ENCODE measurements around the gene RPH3AL.
"Not testable (repeated sequence)": the region's sequence is repeated elsewhere in the genome, so short reads cannot be mapped to it uniquely, and the experiment has no call there.

The RPH3AL gene

GRCh38 chr17:282000-282911 is 70.4 kb downstream of the RPH3AL start:
- DNase-seq (ENCODE audit: low spot score), result no peak

DNA sequence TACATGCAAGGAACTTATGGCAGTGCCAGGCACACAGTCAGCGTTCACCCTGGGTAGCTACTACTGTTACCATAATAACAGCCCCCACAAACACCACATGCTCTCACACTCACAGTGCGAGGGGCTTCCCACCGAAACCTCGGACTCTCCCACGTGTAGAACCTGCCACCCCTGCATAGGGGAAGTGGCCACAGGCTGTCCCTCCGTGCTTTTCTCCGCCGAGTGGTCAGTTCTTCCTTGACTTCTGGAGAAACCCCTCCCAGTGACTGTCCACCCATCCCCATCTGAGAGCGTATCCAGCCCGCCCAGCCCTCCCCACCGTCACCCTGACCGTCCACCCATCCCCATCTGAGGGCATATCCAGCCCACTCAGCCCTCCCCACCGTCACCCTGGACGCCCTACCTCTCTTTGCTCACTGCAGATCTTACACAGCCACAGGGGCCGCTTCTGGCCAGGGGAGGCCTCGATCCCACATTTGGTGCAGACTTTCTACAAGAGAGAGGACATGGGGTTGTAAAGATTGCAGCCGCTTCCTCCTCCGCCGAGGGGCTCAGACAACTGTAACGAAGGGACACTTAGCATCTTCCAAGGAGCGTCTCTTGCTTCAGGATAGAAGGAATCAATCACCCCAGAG is 71.1 kb downstream of the RPH3AL start:
- no peak for DNase-seq (ENCODE audit: low spot score)

- DNase-seq (ENCODE audit: low spot score), result no peak
These were observed 71.7 kb downstream of the RPH3AL start for GRCh38 chr17:280901-281300.

- DNase-seq (ENCODE audit: low spot score), result no peak
These were observed 72.4 kb downstream of the RPH3AL start for GRCh38 chr17:280216-280615.

DNA sequence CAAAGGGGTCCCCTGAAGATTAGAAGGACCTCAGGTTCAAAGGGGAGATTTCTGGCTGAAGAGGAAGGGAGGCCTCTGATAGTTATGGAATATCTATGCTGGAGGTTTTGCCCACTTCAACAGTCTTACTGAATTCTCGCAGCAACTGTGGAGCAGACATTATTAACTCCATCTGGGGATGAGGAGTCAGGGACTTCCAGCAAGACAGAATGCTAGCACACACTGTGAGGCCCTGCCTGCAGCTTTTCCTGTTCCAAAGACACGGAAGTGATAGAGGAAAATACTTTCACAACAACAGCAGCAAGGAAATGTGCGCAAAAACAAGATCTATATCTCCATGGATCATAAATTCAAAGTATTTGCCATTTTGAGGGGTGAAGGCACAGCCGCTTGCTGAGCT is 72.8 kb downstream of the RPH3AL start:
- no peak for DNase-seq (ENCODE audit: low spot score)

DNA sequence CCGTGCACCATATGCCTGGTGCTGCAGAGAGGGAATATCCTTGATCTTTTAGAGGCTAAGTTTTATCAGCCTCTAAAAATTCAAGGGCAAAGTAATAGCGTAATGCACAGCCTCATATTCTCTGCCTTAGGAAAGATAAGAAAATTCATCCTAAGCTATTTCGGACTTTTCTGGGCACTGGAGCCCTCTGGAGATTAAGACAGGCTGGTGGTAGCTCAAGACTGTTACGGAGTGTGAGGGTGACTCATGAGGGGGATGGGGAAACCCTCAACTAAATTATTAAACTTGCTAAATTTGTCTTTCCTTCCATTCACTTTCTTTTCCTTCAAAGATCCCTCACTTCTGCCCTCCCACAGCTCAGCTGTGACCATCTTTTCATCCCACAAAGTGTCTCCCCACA is 73.3 kb downstream of the RPH3AL start:
- DNase-seq (ENCODE audit: low spot score), result no peak

DNA sequence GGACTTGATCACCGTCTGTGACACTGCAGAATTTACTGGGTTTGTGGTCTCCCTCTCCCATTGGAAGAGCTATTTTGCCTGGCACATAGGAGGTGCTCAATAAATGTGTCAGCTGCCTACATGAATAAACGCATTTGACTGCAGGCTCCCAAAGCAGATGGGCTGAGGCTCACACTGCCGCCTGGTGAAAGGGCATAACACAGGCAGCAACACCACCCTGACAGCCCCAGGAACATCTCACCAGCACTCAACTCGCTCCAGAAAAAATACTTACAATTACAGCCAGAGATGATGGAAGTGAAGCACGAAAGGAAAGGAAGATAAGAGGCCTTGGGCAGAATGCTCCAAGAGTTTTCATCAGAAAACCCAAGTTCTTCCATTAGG is 73.9 kb downstream of the RPH3AL start:
- no peak for DNase-seq (ENCODE audit: low spot score)

- DNase-seq (ENCODE audit: low spot score), result no peak
These were observed 74.4 kb downstream of the RPH3AL start for GRCh38 chr17:278055-278675.

GRCh38 chr17:274902-275301 is 77.7 kb downstream of the RPH3AL start:
- DNase-seq (ENCODE audit: low spot score), result no peak

- DNase-seq (ENCODE audit: low spot score), result no peak
These were observed 78.4 kb downstream of the RPH3AL start for GRCh38 chr17:273981-274832.

DNA sequence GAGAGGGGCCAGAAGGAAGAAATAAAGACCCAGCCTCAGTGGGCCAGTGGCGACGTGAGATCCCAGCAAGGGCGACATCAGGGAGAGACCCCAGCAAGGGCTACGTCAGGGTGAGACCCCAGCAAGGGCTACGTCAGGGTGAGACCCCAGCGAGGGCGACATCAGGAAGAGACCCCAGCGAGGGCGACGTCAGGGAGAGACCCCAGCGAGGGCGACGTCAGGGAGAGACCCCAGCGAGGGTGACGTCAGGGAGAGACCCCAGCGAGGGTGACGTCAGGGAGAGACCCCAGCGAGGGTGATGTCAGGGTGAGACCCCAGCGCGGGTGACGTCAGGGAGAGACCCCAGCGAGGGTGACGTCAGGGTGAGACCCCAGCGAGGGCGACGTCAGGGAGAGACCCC is 79.8 kb downstream of the RPH3AL start:
- DNase-seq (ENCODE audit: low spot score), result not testable (repeated sequence)

DNA sequence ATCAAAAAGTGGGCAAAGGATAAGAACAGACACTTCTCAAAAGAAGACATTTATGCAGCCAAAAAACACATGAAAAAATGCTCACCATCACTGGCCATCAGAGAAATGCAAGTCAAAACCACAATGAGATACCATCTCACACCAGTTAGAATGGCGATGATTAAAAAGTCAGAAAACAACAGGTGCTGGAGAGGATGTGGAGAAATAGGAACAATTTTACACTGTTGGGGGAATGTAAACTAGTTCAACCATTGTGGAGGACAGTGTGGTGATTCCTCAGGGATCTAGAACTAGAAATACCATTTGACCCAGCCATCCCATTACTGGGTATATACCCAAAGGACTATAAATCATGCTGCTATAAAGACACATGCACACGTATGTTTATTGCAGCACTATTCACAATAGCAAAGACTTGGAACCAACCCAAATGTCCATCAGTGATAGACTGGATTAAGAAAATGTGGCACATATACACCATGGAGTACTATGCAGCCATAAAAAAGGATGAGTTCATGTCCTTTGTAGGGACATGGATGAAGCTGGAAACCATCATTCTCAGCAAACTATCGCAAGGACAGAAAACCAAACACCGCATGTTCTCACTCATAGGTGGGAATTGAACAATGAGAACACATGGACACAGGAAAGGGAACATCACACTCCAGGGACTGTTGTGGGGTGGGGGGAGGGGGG is 80.5 kb downstream of the RPH3AL start:
- DNase-seq (ENCODE audit: low spot score), result not testable (repeated sequence)

GRCh38 chr17:269616-270514 is 82.7 kb downstream of the RPH3AL start:
- DNase-seq (ENCODE audit: low spot score), result no peak

GRCh38 chr17:266701-267667 is 85.6 kb downstream of the RPH3AL start:
- DNase-seq (ENCODE audit: low spot score), result no peak

DNA sequence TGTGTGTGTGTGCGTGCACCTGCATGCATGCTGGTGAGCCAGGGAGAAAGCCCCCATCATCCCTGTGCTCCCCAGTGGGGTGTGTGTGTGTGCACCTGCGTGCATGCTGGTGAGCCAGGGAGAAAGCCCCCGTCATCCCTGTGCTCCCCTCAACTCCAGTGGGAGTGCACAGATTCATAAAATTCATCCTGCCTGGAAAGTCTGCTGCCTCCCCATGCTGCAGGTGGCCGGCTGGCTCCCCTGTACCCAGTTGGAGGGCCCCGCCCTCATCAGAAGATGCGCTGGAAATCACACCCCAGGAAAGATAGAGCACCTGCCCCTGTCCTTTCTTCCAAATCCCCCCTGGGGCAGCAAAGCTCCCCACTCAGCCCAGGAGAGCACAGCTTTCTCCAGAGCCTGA is 86.4 kb downstream of the RPH3AL start:
- no peak for DNase-seq (ENCODE audit: low spot score)

GRCh38 chr17:265718-266117 is 86.9 kb downstream of the RPH3AL start:
- no peak for DNase-seq (ENCODE audit: low spot score)

DNA sequence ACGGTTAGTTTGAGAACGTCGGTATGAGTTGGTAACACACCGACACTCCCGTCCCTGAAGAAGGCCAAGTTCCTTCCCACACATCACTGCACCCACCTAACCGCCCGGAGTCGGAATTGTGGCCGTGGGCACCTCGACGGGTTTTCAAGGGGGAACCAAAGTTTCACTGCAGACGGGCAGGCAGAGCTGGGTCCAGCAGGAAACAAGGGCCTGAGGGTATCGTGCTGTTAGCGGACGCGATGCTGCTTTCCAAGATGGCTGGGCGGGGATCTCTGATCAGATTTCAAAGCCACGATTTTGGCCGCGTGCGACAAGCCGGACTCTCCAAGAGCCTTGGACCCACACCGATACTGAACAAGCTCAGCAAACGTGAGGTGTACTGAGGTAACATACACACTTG is 88.8 kb downstream of the RPH3AL start:
- DNase-seq (ENCODE audit: low spot score), result no peak

DNA sequence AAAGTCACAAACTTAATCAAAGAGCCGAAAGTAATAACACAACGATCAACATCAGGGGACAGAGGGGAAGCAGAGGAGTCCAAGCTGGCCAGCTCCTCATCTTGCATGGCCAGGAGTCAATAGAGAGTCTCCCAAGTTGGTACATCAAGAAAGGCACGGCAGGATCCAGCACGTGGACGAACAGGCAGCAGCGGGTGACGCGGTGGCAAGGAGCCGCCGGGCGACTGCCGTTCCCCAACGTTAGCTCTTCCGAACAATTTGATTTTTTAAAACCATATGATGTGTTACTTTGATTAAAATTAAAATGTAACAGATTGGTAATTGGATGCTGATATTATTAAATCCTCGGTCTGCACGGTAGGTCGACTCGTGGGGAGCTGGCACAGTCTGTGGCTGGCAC is 89.3 kb downstream of the RPH3AL start:
- no peak for DNase-seq (ENCODE audit: low spot score)

DNA sequence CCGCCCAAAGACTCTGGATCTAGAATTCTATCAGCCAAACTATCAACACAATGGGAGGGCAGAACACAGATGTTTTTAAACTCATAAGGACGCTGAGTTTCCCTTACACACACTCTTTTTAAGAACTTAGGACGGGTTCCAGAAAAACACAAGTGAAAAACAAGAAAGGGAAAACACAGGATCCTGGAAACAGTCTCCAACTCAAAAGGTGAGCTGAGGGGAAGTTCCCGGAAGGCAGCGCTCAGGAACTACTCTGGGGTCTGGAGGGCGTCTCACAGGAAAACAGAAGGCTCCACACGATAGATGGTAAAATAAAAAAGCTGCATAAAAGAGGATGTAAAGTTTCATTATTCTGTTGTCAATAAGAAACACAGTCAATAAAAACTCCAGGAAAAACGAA is 91.0 kb downstream of the RPH3AL start:
- no peak for DNase-seq (ENCODE audit: low spot score)
